MM.1S (cell line): ENCODE data around the gene PDE1C.

Experiments used
- DNase-seq: peaks from one replicate; pipeline ENCODE4 v3.0.0-alpha.2; 2015
- H2AFZ ChIP-seq: fragments of 300-600 bp; sonication (generic); 2 replicates; pipeline ENCODE4 v1.6.0; 2016; ENCODE audit warnings: antibody characterized with exemption, low read length
- H3F3A ChIP-seq: fragments of 300-600 bp; sonication (generic); 2 replicates; pipeline ENCODE4 v1.6.1; 2016; ENCODE audit warnings: mild to moderate bottlenecking, antibody characterized with exemption, low read length, moderate library complexity, mixed read lengths; ENCODE audit not compliant: insufficient read depth
- H3K27ac ChIP-seq: fragments of 300-600 bp; sonication (generic); 2 replicates; pipeline ENCODE4 v1.5.1; 2016; ENCODE audit warnings: mild to moderate bottlenecking, low read length
- H3K27me3 ChIP-seq: fragments of 300-600 bp; sonication (generic); replicated peaks from 2 replicates; pipeline ENCODE4 v1.6.0; 2016; ENCODE audit warnings: low read length; ENCODE audit not compliant: insufficient read depth
- H3K36me3 ChIP-seq: fragments of 300-600 bp; sonication (generic); replicated peaks from 2 replicates; pipeline ENCODE4 v1.6.1; 2016; ENCODE audit warnings: mild to moderate bottlenecking, low read length, mixed read lengths; ENCODE audit not compliant: insufficient read depth
- H3K4me1 ChIP-seq: fragments of 300-600 bp; sonication (generic); 2 replicates; pipeline ENCODE4 v1.6.1; 2016; ENCODE audit warnings: low read length, mixed read lengths
- H3K4me2 ChIP-seq: fragments of 300-600 bp; sonication (generic); 2 replicates; pipeline ENCODE4 v1.6.0; 2016; ENCODE audit warnings: low read depth, low read length
- H3K4me3 ChIP-seq: fragments of 300-600 bp; sonication (generic); 2 replicates; pipeline ENCODE4 v1.5.1; 2016; ENCODE audit warnings: low read length, mixed read lengths
- H3K79me2 ChIP-seq: fragments of 300-600 bp; sonication (generic); 2 replicates; pipeline ENCODE4 v1.6.1; 2016; ENCODE audit warnings: mixed run types, low read length, mixed read lengths
- H3K9ac ChIP-seq: fragments of 300-600 bp; sonication (generic); 2 replicates; pipeline ENCODE4 v1.6.1; 2016; ENCODE audit warnings: low read length, mixed read lengths
- H3K9me2 ChIP-seq: fragments of 300-600 bp; sonication (generic); replicated peaks from 2 replicates; pipeline ENCODE4 v1.6.1; 2016; ENCODE audit warnings: mild to moderate bottlenecking, low read length, mixed read lengths; ENCODE audit not compliant: insufficient read depth
- H3K9me3 ChIP-seq: fragments of 300-600 bp; sonication (generic); replicated peaks from 2 replicates; pipeline ENCODE4 v1.6.1; 2016; ENCODE audit warnings: mild to moderate bottlenecking, low read length, mixed read lengths; ENCODE audit not compliant: insufficient read depth
- H4K20me1 ChIP-seq: fragments of 300-600 bp; sonication (generic); 2 replicates; pipeline ENCODE4 v1.6.1; 2016; ENCODE audit warnings: mild to moderate bottlenecking, low read length, moderate library complexity, mixed read lengths; ENCODE audit not compliant: insufficient read depth
- EZH2 ChIP-seq: fragments of 300-600 bp; sonication (generic); optimal IDR thresholded peaks from 2 replicates; pipeline ENCODE3; 2017; ENCODE audit warnings: low read depth, mild to moderate bottlenecking, antibody characterized with exemption, low read length, mixed read lengths
- EZH2phosphoT487 ChIP-seq: fragments of 300-600 bp; sonication (generic); IDR thresholded peaks from 2 replicates; pipeline ENCODE4 v1.6.1; 2018; ENCODE audit warnings: antibody characterized with exemption, low read length
- TF ChIP-seq, protein P1 (sequence below): fragments of 300-600 bp; sonication (generic); IDR thresholded peaks from 2 replicates; pipeline ENCODE4 v1.5.1; 2016; ENCODE audit warnings: antibody characterized with exemption, low read length, mixed read lengths

Gene PDE1C

DNA sequence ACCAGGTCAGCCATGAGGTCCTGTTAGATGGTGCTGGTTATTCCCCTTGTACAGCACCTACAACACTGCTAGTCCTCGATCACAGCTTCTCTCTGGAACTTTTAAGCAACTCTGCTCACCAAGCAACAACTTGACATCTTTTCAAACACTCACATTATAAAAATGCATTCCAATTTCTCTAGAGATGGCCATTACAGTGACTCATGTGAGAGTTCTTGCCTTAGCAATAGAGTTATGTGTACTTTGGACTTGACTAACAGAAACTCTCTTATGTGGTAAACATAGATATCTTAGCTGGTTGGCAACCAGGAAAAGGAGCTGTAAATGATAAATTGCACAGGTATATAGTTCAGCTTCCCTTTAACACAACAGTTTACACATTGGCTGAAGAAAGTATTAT lies 122.2 kb downstream of the PDE1C start:
- H3F3A ChIP-seq: no peaks in the 10 kb centered on the region
- no peak for DNase-seq

GRCh38 chr7:31940167-31940566 lies 130.0 kb downstream of the PDE1C start:
- no peak overlapping the region for H2AFZ ChIP-seq

More for the DNA sequence above, 122.2 kb downstream of the PDE1C start:
- TF ChIP-seq EZH2phosphoT487 (no peak), EZH2 (no peak)
- TF ChIP-seq, protein P1, sequence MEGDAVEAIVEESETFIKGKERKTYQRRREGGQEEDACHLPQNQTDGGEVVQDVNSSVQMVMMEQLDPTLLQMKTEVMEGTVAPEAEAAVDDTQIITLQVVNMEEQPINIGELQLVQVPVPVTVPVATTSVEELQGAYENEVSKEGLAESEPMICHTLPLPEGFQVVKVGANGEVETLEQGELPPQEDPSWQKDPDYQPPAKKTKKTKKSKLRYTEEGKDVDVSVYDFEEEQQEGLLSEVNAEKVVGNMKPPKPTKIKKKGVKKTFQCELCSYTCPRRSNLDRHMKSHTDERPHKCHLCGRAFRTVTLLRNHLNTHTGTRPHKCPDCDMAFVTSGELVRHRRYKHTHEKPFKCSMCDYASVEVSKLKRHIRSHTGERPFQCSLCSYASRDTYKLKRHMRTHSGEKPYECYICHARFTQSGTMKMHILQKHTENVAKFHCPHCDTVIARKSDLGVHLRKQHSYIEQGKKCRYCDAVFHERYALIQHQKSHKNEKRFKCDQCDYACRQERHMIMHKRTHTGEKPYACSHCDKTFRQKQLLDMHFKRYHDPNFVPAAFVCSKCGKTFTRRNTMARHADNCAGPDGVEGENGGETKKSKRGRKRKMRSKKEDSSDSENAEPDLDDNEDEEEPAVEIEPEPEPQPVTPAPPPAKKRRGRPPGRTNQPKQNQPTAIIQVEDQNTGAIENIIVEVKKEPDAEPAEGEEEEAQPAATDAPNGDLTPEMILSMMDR: no peak
- H3K79me2 ChIP-seq: no peaks in the 10 kb centered on the region
- H3K27me3 ChIP-seq: no peaks in the 10 kb centered on the region
- no peaks in the 10 kb centered on the region for H3K4me1 ChIP-seq
- no peaks in the 10 kb centered on the region for H3K36me3 ChIP-seq
- H3K4me3 ChIP-seq: no peak overlapping the region
- no peak overlapping the region for H2AFZ ChIP-seq
- H3K9me2 ChIP-seq: no peaks in the 10 kb centered on the region
- no peaks in the 10 kb centered on the region for H3K9me3 ChIP-seq
- H3K4me2 ChIP-seq: no peak overlapping the region
- no peak overlapping the region for H3K9ac ChIP-seq
- no peaks in the 10 kb centered on the region for H4K20me1 ChIP-seq
- no peak overlapping the region for H3K27ac ChIP-seq

DNA sequence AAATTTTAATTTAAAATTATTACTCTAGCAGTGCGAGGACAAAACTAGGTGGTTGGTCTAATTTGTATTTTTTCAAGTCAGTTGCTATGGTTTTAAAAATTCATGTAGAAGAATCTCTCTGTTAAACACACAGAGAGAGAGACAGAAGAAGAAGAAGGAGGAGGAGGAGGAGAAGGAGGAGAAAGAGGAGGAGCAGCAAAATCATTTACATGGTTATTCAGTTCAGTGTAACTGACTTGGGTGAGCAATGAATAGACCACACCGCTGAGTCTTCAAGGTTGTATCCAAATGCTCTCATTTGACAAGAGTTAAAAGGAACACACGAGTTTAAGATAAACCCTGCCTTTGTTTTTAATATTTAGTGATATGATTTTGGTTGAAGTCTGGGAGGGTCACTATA lies 131.1 kb downstream of the PDE1C start:
- no peak overlapping the region for H3K4me2 ChIP-seq
- H3F3A ChIP-seq: no peaks in the 10 kb centered on the region
- no peak overlapping the region for H3K9ac ChIP-seq
- H3K4me3 ChIP-seq: no peak overlapping the region
- H3K4me1 ChIP-seq: no peaks in the 10 kb centered on the region
- H3K36me3 ChIP-seq: no peaks in the 10 kb centered on the region
- DNase-seq: no peak
- no peaks in the 10 kb centered on the region for H3K9me3 ChIP-seq
- H2AFZ ChIP-seq: no peak overlapping the region
- TF ChIP-seq EZH2: no peak
- H3K27me3 ChIP-seq: no peaks in the 10 kb centered on the region
- no peak overlapping the region for H3K27ac ChIP-seq
- no peaks in the 10 kb centered on the region for H3K9me2 ChIP-seq
- no peaks in the 10 kb centered on the region for H3K79me2 ChIP-seq
- H4K20me1 ChIP-seq: no peaks in the 10 kb centered on the region

More at GRCh38 chr7:31940167-31940566, 130.0 kb downstream of the PDE1C start:
- Histone ChIP-seq H3K27me3 (no peaks in the 10 kb centered on the region), H3K27ac (no peak overlapping the region), H3K9me2 (no peaks in the 10 kb centered on the region), H3K9ac (no peak overlapping the region), H3F3A (no peaks in the 10 kb centered on the region), H3K9me3 (no peaks in the 10 kb centered on the region), H3K36me3 (no peaks in the 10 kb centered on the region), H4K20me1 (no peaks in the 10 kb centered on the region), H3K4me2 (no peak overlapping the region), H3K4me1 (no peaks in the 10 kb centered on the region), H3K79me2 (no peaks in the 10 kb centered on the region), H3K4me3 (no peak overlapping the region)
- DNase-seq: no peak
- TF ChIP-seq, protein P1: no peak
- TF ChIP-seq EZH2 (no peak), EZH2phosphoT487 (no peak)

GRCh38 chr7:31938650-31939049 lies 131.6 kb downstream of the PDE1C start:
- H3K27ac ChIP-seq: no peak overlapping the region
- no peak for DNase-seq
- H3K27me3 ChIP-seq: no peaks in the 10 kb centered on the region
- no peaks in the 10 kb centered on the region for H3K9me2 ChIP-seq
- no peaks in the 10 kb centered on the region for H3K79me2 ChIP-seq
- no peak overlapping the region for H2AFZ ChIP-seq
- no peak overlapping the region for H3K4me2 ChIP-seq
- TF ChIP-seq EZH2phosphoT487 (no peak), EZH2 (no peak)
- TF ChIP-seq, protein P1: no peak
- H3K9me3 ChIP-seq: no peaks in the 10 kb centered on the region
- H3K36me3 ChIP-seq: no peaks in the 10 kb centered on the region
- no peaks in the 10 kb centered on the region for H3F3A ChIP-seq
- H3K4me1 ChIP-seq: no peaks in the 10 kb centered on the region
- no peak overlapping the region for H3K4me3 ChIP-seq
- no peak overlapping the region for H3K9ac ChIP-seq
- H4K20me1 ChIP-seq: no peaks in the 10 kb centered on the region
